GM12864 (cell line): ENCODE results near the gene TP53TG3.
"Not testable (repeated sequence)": the region's sequence is repeated elsewhere in the genome, so short reads cannot be mapped to it uniquely, and the experiment has no call there.

Experiments used
- DNase-seq: peaks from one replicate; pipeline ENCODE4 v3.0.0-alpha.2; 2011; ENCODE audit warnings: low read depth
- H3K4me3 ChIP-seq: 2 replicates; pipeline ENCODE4 v1.5.1; 2011; ENCODE audit warnings: mild to moderate bottlenecking, low read depth, low read length, control low read depth

Gene TP53TG3, protein sequence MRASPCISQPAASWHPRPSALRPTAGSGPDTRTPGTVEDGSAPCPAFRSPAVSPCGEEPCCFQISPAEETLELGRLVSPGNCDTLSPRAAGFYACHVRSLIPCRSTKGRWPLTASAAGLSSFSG

GRCh38 chr16:32676065-32676464, at the start of gene TP53TG3:
TSS of gene TP53TG3 (minus strand) at chr16:32676165. CDS start at chr16:32676097, 68 bp downstream.
- not testable (repeated sequence) for DNase-seq, H3K4me3 ChIP-seq

DNA sequence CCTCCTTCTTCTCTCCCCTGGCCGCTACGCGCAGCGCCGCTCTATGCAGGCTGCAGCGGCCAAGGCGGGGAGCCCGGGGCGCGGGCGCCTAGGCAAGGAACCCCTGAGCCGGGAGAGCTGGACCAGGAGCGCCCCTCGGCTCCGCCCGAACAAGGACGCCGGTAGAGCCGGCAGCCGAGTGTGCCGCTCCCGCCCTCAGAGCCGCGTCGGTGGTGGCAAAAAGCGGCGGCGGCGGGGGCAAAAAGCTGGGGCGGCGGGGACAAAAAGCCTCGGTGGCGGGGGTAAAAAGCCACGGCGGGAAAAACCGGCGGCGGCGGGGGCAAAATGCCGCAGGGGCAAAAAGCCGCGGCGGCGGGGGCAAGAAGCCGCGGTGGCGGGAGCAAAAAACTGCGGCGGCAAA, 25.1 kb downstream of the TP53TG3 start:
- not testable (repeated sequence) for DNase-seq, H3K4me3 ChIP-seq

- not testable (repeated sequence) for DNase-seq, H3K4me3 ChIP-seq
Measured at GRCh38 chr16:32647562-32647961, 28.4 kb downstream of the TP53TG3 start.

- H3K4me3 ChIP-seq, DNase-seq: not testable (repeated sequence)
Measured at GRCh38 chr16:32646780-32647179, 29.2 kb downstream of the TP53TG3 start.

GRCh38 chr16:32646177-32646576, 29.8 kb downstream of the TP53TG3 start:
- not testable (repeated sequence) for H3K4me3 ChIP-seq, DNase-seq

DNA sequence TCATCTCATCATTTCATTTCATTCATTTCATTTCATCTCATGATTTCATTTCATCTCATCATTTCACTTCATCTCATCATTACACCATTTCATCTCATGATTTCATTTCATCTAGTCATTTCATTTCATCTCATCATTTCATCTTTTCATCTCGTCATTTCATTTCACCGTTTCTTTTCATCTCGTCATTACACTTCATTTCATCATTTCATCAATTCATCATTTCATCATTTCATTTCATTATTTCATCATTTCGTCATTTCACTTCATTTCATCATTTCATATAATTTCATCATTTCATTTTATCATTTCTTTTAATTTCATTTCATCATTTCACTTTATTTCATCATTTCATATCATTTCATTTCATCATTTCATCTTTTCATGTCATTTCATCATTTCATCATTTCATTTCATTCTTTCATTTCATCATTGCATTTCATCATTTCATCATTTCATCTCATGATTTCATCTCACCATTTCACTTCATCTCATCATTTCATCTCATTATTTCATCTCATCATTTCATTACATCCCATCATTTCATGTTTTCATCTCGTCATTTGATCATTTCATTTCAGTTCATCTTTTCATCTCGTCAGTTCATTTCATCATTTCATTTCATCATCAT, 30.6 kb downstream of the TP53TG3 start:
- not testable (repeated sequence) for DNase-seq

DNA sequence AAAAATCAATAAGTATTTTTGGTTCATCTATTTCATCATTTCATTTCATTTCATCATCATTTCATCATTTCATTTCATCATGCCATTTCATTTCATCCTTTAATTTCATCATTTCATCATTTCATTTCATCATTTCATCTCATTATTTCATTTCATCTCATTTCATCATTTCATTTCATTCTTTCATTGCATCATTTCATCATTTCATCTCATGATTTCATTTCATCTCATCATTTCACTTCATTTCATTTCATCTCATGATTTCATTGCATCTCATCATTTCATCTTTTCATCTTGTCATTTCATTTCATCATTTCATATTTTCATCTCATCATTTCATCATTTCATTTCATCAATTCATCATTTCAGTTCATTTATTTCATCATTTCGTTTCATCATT, 31.2 kb downstream of the TP53TG3 start:
- DNase-seq, H3K4me3 ChIP-seq: not testable (repeated sequence)

More for the DNA sequence above, 30.6 kb downstream of the TP53TG3 start:
- H3K4me3 ChIP-seq = not testable (repeated sequence)

DNA sequence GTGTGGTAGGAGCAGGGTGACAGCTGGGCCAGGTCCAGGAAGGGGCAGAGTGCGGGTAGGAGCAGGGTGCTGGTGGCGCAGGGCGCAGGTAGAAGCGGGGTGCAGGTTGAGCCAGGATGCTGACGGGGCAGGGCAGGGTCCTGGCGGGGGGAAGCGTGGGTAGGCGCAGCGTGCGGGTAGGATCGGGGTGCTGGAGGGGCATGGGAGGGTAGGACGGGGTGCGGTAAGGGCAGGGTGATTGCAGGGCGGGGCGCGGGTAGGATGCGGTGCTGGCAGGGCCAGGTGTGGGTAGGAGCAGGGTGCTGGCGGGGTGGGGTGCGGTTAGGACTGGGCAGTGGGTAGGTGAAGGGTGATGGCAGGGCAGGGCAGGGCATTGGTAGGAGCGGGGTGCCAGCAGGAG, 38.4 kb downstream of the TP53TG3 start:
- not testable (repeated sequence) for DNase-seq, H3K4me3 ChIP-seq

- H3K4me3 ChIP-seq, DNase-seq: not testable (repeated sequence)
Measured at GRCh38 chr16:32632096-32632495, 43.9 kb downstream of the TP53TG3 start.
